T-helper 1 cell treated with Interleukin-12 subunit alpha and Interleukin-12 subunit beta and Interleukin-4 antibody, amounts not matched to agents 30 ng/mL and 1 ng/mL, for 36 hours (primary cell): ENCODE data around the gene BCL11A. TPM values are rescaled to one million over a fixed set of nuclear protein-coding genes. Genes with fewer than 3 reads are reported as not detected.

Experiments
- intact Hi-C: fragments of 100-400 bp; cut with micrococcal nuclease; formaldehyde crosslinking; loops from one replicate; pipeline ENCODE4 v1.15.1; 2024
- total RNA-seq: library from RNA; stranded (reverse); gene quantifications from 2 replicates; pipeline ENCODE4 v1.2.3, GENCODE V29; 2022

BCL11A gene
- total RNA-seq, 1 donor from 2014 or later = not detected

DNA sequence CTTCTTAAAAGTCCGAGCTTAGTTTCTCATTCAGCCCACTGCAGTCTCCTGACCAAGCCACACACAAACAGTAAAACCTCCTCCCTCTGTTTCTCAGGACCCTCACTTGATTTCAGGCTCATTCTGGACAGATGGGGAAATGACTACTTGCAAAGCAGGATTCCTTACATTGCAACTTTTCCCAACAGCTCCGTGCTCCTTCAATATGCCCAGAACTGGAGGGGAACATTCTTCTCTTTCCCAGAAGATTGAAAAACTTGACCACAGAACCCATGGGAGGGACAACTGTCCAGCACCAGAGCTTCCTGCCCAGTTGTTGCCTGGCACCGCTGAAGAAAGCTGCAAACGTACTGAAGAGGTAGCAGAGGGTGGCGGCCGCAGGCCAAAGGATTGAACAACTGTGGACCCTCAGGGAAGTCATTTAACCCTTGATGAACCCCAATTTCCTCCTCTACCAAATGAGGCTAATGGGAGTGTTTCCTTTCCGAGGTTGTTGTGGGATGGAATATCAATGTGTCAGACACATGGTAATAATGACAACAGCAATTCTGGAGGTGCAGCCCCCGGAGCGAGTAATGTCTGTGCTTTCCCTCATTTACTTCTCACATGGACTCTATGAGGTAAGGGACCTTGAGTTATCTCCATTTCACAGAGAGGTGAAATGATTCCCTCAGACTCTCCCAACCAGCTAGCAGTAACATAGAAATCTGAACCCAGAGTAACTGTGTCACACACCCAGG lies 25.0 kb downstream of the BCL11A start:
- intact Hi-C loops = no loop called here

DNA sequence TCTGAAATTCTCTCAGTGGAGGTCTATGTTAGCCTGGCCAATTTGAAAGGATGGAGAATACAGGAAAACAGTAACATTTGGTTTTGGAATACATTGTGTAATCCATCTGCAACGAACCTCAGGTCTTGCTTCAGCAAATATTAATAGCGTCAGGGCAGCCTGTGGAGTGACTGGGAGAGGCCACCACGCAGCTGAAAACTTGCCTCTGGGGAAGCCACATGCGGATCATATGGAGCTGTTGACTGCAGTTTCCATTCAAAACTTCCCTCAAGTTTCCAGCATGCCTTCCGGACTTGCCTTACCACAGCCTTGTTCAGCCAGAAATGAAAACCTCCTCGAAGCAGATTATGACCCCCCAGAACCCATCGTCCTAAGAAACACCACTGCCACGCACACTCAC lies 25.7 kb downstream of the BCL11A start:
- intact Hi-C loops = no loop called here

DNA sequence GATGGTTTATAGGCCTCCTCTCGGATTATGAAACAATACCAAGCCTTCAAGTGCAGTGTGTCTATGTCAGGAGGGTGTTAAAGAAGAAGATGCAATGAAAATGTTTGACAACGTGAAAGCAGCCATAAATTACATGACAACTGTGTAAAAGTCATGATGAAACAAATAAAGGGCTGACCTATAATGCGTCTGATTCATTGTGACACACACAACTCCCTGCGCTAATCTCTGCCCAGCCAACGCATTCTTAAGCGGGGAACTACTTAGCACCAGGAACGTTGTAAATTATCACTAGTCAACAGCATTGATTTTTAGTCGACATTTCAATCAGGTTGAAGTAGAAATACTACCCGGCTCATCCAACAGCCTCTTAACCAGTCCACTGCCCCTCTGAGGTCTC lies 26.8 kb downstream of the BCL11A start:
- intact Hi-C loops = no loop called here

DNA sequence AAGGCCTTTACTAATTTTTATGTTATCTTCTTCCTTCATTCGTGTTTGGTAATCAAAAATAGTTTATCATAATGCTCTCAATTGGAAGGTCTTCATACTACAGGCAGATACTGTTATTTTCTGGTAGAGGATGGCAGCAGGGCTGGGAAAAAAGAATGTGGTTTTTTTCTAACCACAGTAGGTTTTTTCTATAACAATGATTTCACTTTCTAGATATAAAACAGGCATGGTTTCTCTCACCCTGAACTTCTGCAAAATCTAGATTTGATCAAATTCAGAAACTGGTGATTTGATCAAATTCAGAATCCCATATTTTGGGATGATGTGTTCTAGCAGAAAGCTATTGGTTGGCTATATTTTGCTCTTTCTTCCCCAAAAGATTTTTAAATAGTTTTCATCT lies 27.6 kb downstream of the BCL11A start:
- intact Hi-C loops = no loop called here

DNA sequence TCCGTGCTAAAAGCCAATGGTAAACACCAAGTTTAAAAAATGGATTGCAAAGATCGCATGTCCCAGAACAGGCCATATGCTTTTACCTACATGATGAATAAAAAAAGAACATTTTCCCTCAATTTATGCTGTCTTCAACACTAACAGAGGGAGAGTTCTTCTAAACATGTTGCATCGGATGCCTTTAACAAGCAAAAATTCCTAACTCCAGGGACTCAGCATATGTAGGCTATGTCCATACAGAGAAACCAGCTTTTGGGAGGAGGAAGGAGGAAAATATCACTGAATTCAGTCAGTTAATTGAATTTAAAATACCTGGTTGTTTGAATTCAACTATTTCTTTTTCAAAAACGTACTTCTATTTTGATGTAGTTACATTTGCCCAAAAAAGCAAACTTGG lies 28.6 kb downstream of the BCL11A start:
- intact Hi-C loops = no loop called here

DNA sequence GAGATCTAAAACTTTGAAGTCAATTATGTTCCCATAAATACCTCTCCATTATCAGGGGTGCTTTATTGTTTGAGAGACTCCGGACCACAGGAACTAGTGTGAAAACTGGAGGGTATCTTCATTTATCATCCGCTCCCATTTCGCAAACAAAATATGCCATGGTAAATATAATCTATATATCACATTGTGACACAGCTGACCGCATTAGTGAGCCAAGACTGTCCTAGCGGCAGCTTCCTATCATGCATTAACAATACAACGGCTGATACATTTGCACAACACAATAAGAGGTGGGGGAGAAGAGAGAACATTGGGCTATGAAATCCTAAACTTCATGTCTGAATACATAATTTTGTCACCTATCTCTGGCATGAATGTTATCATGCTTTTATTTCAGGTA lies 29.5 kb downstream of the BCL11A start:
- intact Hi-C loops = no loop called here

DNA sequence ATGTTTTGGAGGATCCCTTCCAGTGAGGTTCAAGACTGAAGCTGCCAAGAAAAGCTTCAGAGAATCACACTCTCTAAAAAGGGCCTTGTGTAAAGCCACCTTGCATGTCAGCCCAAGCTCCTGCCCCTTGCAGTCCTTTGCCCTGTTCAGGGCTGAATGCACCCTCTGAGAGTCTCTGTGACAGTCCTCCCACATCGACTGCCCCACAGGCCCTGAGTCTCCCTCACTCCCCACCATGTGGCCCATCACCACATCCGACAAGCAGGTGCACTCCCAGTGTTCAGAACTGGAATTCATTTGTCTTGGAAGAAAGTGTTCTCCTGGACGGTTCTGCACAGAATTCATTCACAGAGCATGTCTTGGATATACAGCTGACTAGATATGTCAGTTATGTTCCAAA lies 31.0 kb downstream of the BCL11A start:
- intact Hi-C loops = no loop called here

DNA sequence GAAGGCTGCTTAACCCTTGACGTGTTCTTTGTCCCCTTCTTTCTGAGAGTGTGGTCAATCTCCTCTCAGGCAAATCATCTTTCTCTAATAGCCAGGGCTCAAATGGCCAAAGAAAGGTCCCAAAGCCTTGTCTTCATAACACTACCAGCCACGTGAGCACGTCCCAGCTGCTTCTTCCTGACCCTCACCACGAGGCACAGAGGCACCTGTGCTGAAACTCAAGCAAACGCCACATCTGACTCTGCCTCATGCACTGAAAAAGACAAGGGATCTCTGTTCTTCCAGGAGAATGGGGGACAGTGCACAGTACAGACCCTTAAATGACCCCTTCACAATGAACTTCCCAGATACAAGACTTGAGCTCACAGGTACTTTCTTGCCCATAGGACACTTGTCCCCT lies 31.8 kb downstream of the BCL11A start:
- intact Hi-C loops = no loop called here

DNA sequence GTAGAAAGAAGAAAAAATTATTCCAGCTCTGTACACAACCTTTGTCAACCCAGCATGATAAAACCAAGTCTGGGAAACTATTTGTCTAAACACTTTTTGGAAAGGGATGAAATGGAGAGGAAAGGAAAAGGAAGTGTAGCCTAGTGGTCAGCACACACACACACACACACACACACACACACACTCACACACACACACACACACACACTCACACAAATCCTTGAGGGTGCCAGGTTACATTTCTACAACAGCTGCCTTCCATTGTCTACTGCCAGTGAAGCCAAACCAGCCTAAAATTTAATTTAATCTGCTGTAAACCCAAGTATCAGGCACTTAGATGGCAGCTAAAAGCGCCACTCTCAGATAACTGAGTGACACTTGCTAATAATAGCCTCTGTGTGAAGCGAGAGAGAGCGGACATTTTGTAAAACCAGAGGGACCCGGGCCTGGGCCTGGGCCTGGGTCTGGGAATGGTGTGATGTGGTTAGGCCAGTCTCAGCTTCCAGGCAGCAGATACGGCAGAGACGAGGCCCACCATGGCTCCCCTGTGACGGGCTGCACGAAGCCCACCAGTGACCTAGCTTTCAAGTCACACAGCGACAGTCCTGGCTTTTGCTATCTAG lies 32.4 kb downstream of the BCL11A start:
- intact Hi-C loops = no loop called here

DNA sequence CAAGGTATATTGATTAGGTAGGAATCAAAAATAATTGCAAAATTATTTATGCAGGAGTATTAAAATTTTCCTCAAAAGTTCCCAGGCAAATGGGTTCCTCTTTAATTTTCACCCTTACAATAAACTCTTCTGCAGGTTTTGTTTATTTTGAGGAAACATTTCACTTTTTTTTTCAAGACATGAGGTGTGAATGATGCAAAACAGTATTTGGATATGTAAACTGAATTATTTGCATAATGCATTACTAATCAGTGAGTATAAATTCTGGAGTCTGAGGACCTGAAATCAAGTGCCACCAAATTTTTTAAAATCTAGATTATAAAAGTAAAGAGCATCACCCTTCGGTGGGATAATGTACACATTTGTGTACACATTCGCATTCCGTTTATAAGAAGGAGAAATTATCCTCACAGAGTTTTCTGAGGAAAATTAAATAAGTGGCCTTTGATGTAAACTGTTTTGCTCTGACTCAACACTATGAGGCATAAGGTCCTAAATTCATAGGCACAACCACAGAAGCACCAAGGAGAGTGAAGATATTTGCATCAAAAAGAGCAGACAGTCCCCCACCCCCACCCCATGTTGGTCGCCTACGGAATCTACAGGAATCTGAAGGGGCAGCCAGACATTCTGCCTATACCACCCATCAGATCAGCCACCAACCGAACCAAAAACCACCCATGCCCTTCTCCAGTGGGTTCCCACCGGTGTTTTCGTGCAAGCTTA lies 33.1 kb downstream of the BCL11A start:
- intact Hi-C loops = no loop called here

DNA sequence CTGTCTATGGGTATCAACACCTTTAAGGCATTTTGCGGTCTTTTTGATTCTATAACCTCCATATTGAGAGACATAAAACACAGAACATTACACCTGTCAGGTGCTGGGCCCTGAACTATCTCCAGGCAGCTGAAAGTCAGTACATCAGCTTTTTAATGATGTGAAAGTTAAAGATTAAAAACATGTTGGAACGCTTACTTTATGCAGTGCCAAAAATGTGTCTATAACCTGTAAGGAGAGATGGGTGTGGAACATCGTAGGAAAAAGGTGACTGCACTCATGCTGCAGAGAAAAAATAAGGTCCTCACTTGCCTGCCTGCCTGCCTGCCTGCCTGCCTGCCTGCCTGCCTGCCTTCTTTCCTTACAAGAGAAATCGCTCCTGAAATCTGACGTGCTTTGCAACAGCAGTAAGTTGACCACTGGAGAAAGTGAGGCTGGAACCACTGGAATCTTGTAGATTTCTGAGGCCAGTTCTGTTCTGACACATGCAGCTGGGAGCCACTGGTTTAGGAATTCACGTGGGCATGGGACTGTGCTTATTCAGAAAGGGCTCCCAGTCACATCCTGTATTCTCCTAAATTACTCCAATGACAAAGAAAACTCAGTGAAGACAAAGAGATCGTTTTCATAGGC lies 34.1 kb downstream of the BCL11A start:
- intact Hi-C loops = no loop called here

DNA sequence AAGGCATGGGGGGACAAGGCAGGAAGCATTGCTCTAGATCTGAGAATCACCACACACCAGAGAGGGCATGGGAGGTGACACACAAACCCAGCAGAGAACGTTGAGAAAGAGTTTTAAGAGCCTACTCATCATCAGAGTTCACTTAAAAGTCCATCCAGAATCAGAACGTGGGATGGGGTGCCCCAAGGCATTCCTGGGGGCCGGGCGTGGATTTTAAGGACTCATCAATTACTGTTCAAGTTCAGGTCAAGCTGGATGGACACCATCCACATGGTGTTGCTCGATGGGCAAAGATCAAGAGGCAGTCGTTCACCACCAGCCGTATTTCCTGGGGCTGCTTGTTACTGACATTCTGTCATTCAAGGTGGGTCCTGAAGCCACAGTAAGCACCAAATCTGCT lies 34.9 kb downstream of the BCL11A start:
- intact Hi-C loops = no loop called here

DNA sequence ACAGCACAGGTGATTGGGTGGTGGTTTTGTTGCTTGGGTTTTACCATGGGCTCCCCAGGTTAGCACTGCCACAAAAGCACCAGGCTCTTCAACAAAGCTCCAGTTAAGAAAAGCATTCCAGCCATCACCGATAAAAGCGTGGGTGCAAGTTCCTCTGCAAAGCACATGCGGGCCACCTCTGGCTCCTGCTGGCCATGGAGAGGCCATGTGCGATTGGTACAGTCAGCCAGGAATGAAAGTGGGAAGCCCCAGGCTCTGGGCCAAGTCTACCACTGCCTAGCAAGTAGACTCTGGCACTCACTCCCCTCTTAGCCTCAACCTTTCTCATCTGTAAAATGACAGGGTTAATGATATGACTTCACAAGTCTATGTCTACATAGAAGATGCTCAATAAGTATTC lies 36.0 kb downstream of the BCL11A start:
- intact Hi-C loops = no loop called here

DNA sequence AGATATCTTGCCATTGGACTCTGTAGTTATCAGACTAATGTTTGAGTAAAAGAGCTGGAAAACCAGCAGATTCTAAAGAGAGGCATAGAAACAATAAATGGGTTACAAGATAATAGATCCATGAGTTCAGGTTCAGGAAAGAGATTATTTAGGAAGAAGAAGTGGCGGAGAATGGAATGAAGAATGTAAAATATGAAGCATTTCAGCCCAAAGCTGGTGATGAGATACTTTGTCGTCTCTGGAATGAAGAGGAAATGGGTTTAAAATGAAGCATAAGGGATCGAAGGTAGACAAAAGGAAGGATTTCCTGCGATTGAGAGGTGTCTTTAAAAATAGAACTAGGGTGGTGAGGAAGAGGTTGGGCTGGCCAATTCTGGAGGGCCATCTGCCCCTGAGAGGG lies 36.6 kb downstream of the BCL11A start:
- intact Hi-C loops = no loop called here

DNA sequence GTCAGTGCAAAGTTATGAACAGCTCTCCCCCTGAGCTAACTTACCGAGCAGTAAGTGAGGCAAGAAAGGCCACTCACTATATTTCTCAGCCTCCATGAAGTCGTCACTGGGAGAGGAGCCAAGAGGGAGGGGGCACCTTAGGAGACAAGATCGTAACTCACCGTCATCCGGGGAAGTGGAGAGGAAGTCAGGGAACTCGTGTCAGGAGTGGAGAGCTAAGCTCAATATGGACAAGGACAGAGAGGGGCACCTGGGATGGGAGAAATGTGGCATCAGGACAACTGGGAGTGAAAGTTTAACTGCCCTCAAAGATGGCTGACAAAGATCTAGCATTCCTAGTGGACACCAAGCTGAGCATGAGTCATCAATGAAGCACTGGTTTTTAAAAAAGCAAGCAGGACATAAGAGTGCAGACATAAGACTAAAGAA lies 37.1 kb downstream of the BCL11A start:
- intact Hi-C loops = no loop called here

DNA sequence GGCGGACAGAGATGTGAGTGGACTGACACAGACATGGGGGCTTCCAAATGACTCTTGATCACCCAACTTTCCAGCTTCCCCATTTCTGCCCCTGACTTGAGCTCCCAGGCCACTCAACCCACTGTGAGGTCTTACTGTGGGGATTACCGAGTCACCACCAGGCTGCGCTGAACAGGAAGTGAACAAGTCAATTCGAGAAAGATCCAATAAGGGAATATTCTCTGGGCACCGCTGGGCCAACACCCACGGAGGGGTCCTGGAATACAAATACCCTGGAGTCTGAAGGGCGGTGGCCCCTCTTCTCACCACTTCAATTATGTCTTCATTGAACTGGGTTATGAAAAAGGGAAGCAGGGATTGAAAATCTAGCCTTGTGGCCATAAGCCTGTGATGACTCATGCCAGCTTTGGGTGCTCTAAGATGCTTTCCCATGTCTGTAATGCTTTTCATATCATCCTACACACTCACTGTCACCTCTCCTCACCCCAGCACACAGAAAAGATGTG lies 37.7 kb downstream of the BCL11A start:
- intact Hi-C loops = no loop called here

DNA sequence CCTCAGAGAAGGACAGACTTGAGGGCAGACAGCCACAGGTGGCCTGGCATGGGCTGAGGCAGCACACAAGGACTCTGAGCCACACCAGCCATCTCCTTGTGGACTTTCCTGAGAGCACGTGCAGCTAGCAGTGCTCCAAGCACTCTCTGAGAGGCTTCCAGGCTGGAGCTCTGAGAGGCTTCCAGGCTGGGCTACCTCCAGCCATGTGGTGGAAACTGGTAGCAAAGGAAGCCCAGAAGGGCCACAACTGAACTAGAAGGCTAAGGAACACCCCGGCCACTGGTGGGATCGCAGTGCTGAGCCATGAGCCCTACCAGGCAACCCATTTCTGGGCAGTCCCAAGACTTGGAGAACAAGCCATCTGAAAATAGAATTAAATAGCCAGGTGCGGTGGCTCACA lies 39.5 kb downstream of the BCL11A start:
- intact Hi-C loops = no loop called here

DNA sequence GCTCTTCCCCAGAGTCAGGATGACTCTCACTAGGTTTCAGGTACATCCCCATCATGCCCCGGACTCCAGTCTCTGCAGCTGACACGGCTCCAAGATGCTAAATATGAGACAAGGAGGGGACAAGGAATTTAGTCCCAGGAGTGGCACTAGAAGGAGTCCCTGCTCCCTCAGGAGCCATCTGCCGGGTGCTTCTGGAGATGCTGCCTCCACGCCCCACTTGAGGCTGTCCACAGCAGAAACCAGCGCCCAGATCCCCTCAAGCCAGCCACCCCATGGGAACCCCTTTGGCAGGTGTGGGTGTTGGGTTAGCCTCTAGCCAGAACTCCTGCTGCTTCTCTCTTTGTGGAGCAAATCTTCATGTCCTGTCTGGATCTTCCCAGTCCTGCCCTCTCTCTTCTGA lies 40.3 kb downstream of the BCL11A start:
- intact Hi-C loops = no loop called here

DNA sequence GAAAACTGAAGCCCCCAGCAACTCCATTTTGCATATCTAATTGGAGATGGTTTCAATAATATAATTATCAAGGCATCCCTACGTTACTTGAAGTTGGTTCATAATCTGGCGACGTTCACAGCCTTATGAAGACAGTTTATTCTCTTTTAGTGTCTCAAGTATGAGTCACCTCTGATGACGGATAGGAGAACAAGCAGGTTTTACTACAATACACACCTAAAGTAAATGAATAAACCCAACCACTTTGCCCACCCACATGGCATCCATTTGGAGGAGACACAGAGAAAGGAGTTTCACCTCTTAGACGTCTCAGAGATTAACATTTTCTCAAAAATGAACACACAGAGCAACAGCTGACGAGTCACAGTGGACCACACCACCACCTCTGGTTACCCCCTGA lies 40.8 kb downstream of the BCL11A start:
- intact Hi-C loops = no loop called here

DNA sequence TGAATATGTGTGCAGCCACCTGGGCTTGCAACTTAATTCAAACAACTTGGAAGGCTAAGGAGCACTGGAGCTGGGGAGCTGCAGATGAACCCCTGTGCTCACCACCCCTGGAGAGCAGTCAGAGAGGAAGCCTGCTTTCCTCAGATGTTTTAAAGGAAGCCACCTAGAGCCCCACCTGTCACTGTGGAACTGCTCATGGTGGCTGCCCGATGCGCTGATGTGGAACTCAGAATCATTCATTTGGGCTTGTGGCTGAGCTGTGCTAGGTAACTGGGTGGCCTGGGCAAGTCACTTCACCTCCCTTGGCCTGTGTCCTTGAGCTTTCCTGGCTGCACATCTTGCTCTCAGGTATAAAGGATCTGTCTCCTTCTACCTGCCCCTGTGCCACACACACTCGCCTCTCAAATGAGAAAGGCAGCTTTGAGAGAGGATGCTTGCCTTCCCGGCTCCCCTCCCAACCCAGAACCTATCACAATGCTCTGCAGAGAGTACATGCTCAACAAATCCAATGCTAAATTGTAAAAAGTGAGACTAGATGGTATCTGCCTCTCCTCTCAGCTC lies 41.3 kb downstream of the BCL11A start:
- intact Hi-C loops = no loop called here

DNA sequence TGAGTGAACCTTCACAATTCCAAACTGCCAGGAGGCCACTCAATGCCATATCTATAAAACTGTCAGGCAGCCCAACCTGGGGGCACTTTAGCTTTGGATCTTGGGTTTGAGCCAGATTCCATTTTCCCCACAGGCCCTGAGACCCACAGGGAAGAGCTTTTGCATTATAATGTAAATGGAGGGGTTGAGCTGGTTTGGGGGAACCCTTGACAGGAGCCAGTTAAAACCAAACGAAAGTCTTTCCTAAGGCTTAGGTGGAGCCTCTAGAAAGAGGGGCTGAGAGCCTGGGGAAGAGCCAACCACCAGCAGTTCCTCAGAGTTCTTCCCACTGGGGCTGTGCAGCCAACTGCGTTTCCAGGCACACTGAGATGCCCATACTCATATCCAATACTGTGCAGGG lies 42.7 kb downstream of the BCL11A start:
- intact Hi-C loops = no loop called here

DNA sequence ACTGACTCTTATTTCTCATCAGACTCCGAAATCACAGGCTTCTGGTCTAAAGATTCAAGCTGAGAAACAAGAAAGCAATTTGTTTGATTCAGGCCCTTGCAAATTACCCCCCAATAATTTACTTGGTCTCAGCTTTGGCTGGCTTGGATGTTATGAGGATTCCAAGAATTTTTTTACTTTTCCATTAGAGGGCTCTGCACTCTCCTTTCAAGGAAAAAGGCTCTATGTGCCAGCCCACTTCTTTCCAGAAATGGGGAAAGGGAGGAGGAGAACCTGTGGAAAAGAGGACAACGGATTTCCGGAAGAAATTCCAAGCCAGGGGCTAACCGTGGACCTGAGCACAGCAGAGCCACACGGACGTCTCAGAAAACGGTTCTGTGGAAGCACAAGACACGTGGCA lies 44.4 kb downstream of the BCL11A start:
- intact Hi-C loops = no loop called here
